ENCODE measurements around the gene SLC25A27.

GRCh38 chr6:46690141-46690755 is 37.5 kb downstream of the SLC25A27 start:
- TF ChIP-seq CTCF (IDR thresholded peaks at IDR 0.05; ENCODE audit: low read length): no peak
- TF ChIP-seq EZH2 (optimal IDR thresholded peaks at IDR 0.05; ENCODE audit: low read depth, low read length): no peak
- no peak for TF ChIP-seq EZH2phosphoT487 (IDR thresholded peaks at IDR 0.05; ENCODE audit: low read length)

Data from MM.1S (cell line).